HG03460 (cell line): ENCODE data around the gene RHOT2.
A peak's percentile ranks its signal among the peaks of the same experiment; 100 is the strongest.

Experiments used
- ATAC-seq: cut with Tn5 transposase; IDR thresholded peaks from one replicate; pipeline ENCODE4 v1.9.1; 2021; ENCODE audit not compliant: unreplicated experiment

Gene RHOT2

DNA sequence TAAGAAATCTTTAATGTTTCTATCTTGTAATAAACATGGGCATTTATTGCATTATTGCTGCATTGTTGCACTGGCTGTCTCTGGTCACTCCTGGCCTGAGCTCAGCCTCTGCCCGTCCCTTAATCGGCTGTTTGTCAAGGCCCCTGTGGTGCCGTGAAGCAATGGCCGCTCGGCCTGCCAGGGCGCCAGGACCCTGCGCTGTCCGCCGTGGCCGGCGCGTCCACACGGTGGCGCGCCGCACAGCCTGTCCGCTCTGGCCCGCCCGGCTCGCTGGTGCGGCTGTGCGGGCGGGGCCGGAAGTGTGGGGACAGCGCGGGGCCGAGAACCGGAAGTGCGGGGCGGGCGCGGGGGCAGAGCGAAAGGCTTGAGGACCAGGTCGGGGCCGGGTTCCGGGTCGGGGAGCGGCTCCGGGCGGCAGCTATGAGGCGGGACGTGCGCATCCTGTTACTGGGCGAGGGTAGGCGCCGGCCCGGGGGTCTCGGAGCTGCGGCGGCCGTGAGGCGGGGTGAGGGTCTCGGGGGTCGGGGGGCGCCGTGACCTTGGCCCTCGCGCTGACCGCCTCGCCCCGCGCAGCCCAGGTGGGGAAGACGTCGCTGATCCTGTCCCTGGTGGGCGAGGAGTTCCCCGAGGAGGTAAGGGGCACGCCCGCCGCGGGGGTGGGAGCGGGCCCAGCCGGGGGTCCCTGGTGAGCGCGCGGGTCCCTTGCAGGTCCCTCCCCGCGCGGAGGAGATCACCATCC, at the start of gene RHOT2:
TSS of gene RHOT2 (plus strand) at position 353 of the 739 bp plus-strand sequence. CDS start at position 421, 68 bp downstream.
- ATAC-seq = peak; percentile 83

DNA sequence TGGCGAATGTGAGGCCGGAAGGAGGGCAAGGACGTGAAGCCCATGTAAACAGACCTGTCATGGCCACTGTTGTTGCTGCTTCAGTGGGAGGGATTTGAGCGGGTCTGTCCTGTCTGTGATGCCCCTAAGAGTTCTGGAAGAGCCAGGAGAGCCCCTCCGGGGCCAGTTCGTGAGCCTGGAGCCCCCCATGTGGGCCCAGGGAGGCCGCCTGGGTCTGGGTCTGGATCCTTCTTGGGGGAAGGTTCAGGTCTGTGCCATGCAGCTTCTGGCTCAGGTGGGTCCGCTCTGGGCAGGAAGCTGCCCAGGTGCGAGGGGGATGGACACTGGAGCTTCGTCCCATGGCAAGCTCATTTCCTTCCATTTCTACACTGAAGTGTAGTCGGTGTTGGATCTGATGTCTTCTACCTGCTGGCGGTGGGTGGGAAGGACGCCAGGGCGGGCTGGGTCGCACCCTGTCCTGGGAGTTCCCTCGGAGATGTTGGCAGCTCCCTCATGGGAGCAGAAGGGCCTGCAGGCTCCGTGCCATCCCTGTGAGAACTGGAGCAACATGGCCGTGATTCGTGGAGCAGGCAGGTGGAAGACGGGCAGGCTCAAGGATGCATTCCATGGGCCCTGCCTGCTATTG, 48.3 kb upstream of the RHOT2 start:
- no peak for ATAC-seq

DNA sequence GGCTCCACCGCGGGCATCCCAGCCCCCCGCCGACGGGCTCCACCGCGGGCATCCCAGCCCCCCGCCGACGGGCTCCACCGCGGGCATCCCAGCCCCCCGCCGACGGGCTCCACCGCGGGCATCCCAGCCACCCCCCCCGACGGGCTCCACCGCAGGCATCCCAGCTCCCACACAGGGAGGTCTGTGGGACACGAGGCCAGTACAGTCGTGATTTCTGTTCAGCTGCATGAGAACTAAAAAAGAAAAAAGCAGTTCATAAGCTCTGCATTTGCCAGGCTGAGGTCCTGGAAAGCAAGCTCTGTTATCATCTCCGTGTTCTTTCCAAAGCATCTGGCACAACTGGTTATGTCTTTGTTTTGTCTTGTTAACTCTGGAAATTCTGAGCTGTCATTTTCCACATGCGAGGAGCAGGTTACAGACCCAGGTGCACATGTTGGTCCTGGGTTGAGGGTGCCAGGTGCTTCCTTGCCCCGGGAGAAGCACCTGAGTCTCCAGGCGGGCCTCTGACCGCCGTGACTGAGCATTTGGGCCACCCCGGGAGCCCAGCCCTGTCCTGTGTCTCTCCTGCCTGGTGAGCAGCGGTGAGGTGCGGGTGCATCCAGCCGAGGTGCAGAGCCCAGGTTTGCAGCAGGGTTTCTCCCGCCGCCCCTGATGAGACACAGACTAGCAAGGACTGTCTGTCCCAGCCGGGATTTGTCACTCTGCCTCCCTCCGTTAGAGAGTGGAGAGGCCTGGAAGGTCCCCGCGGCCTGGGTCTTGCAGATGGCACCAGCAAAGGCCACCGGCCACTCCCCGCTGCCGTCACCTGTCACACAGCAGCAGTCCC, 47.0 kb upstream of the RHOT2 start:
- ATAC-seq = no peak

DNA sequence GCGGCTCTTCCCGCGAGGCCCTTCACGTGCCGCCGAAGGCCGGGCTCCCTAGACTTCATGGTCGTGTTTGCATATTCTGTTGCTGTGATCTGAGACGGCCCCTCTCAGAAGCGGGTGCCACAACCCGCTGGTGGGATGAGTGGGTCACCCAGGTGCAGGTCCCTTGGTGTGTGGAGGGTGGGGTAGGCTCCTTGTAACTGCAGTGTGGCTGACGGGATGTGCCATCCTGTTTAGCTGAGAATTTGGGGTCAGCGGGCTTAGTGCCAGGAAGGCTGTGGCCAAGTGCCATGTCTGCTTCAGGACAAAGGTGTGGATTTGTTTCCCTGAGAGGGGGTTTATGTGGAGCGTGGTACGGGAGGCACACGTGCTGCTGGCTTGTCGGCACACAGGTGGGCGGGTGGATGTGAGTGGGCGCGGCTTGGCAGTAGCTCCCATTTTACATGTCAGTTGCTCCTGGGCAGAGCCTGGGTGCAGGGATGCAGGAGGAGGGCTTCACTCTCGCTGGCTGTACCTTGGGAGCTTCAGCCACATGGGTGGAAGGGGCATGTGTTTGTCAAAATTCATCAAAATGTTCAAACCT, 46.3 kb upstream of the RHOT2 start:
- ATAC-seq = no peak

DNA sequence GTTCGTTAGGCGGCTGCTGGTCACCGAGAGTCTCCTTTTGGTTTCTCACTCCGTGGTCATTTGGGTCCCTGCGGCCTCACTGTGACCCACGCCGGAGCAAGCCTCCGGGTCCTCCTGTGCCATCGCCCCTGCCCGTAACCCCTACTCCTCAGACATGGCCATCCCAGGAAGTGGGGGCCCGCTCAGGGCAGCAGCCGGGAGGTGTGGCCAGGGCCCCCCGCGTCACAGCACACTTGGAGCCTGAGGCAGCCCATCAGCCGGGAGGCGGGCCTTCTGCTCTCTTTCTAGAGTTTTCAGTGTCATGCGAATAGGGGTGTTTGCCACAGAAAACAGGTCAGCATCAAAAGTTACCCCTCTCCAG, 45.0 kb upstream of the RHOT2 start:
- no peak for ATAC-seq

DNA sequence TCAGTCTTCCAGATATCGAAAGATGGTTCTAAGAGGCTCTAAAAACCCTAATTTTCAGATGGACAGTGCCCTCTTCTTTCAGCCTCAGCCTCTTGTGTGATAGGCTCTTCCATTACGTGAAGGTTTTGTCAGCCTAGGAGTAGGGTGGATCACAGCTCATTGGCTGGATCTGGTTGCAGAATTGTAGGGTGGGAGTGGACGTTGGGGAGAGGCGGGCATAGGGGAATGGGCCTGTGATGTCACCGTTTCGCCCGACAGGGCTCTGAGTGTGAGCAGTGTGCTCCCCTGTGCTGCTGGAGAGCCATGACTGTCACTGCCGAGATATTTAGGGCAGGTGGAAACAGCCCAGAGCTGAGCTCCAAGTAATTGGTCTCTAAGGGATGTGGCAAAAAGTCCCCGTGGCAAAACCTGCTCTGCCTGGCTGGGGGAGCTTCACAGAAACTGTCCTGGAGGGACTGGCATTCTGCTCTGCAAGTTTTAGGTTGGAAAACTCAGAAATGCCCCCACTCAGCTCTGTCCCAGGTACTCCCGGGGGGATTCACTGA, 43.3 kb upstream of the RHOT2 start:
- no peak for ATAC-seq

DNA sequence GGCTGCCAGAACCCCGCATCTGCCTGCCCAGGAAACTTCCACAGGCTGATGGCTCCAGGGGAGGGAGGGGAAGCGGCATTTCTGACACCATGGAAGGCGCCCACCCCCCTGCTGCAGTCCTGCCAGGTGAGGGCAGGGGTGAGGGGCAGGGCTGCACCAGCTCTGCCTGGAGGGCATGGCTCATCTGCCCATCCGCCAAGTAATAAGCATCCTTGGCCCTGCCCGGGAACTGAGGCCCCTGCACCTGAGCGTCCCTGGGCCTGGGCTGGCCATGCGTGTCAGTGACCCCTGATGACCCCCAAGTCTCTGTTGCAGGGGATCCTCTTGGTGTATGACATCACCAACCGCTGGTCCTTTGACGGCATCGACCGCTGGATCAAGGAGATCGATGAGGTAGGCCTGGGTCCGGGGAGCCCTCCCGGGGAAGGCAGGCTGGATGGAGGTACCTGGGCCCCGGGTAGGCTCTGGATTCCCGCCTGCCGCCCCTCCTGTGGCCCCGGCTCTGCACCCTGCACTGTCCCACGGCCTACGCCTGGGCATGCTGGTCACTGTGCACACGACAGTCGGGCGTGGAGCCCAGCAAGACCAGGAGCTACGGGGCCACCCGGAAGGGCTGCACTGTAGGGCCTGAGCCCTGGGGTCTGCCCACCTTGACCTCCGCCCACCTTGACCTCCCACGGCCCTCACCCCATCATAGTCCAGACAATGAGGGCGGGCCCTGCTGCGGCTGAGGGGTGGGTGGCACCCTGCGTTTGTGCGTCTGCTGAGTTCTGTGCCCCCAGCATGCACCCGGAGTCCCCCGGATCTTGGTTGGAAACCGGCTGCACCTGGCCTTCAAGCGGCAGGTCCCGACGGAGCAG, 42.6 kb upstream of the RHOT2 start:
- ATAC-seq = no peak

DNA sequence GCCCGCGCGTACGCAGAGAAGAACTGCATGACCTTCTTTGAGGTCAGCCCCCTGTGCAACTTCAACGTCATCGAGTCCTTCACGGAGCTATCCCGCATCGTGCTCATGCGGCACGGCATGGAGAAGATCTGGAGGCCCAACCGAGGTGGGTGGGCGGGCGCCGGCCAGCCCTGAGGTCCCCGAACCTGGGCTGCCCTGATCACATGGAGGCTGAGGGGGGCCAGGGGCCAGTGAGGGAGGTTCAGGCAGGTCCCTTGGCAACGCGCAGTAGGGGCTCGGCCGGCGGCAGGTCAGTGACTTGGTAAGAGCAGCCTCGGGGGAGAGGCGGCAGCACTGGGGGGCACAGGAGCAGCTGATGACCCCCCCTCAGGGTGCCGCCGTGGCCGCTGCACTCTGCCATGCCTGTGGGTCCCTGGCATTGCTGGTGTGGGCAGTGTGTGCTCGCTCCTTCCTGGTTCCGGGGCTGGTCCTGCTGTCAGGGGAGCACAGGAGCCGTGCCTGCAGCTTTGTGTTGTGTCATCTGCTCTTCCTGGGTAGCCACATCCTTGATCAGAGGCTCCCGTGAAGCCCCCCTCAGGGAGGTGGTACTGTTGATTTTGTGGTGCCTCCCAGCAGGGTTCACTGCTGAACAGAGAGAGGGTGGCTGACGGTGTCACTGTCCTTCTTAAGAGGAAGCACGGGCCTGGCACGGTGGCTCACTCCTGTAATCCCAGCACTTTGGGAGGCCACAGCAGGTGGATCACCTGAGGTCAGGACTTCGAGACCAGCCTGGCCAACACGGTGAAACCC, 41.8 kb upstream of the RHOT2 start:
- ATAC-seq = no peak

DNA sequence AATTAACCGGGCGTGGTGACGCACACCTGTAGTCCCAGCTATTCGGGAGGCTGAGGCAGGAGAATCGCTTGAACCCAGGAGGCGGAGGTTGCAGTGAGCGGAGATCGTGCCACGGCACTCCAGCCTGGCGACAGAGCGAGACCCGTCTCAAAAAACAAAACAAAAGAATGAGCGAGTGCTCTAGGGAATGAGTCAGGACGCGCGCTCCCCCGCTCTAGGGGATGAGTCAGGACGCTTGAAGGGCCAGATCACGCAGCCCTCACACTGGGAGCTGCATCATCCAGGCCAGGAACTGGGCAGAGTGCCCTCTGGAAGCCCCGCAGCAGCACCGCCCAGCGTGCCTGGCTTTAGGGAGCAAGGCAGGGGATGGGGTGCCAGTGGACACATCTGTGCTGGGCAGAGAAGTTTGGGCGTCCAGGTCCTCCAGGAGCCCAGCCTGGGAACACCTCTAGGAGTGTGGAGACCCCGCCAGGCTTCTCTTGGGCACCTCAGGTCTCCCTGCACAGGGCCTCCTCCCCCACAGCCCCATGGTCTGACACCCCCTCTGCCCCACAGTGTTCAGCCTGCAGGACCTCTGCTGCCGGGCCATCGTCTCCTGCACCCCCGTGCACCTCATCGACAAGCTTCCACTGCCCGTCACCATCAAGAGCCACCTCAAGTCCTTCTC, 41.0 kb upstream of the RHOT2 start:
- ATAC-seq = no peak

DNA sequence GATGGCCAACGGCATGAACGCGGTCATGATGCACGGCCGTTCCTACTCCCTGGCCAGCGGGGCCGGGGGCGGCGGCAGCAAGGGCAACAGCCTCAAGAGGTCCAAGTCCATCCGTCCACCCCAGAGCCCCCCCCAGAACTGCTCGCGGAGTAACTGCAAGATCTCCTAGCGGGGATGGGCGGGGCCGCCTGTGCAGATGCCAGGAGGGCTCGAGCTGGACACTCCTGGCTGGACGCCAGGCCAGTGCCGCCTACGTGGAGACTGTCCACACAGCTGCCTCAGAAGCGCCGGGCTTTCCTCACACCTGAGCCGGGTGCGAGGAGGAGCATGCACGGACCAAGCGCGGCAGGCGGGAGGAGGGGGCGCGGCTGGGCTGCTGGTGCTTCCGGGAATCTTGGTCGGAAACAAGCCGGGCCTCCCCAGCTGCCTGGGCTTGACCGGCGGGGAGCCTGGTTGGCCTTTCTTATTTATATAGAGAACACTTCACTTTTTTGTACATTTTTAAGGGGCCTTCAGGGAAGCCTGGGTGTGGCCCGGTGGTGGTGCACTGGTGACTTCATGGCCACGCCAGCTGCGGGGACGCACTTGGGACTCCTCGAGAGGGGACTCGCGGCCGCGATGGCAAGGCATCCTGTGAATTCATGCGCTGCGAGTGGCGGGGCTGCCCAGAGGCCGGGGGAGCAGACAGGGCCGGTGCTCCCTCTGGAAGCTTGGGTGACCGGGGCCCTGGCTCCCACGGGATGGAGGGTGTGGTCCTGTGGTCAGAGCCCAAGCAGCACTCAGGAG, 40.3 kb upstream of the RHOT2 start:
- ATAC-seq = no peak

DNA sequence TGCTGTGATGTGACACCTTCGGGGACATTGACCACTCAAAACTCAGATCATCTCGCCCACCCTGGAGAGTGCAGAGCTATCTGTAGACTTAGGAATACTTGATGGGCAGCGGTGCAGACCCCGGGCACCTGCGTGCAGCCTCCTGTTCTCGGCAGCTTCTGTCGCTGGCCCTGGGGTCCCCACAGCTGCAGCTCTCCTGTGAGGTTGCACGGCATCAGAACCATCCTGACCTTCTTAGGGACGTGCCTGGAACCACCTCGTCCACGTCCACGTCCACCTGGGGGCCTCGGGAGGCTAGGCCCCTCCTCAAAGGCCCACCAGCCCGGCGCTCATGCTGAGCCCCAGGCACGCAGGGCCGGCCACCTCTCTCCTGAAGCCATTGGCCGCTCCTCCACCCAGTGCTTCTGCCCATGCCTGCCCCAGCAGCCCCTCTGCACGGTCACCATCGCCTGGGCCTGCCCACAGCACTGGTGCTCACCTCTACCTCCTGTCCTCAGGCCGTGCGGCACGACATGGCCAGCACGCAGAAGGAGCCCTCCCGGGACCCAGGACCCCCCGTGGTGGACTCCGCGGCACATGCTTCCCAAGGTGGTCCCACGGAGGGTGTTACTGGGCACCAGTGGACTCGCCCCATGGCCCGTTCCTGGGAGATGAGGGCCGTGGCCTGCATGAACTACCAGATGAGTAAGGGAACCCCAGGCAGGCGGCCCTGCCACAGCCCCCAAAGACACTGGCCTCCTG, 39.4 kb upstream of the RHOT2 start:
- ATAC-seq = no peak

DNA sequence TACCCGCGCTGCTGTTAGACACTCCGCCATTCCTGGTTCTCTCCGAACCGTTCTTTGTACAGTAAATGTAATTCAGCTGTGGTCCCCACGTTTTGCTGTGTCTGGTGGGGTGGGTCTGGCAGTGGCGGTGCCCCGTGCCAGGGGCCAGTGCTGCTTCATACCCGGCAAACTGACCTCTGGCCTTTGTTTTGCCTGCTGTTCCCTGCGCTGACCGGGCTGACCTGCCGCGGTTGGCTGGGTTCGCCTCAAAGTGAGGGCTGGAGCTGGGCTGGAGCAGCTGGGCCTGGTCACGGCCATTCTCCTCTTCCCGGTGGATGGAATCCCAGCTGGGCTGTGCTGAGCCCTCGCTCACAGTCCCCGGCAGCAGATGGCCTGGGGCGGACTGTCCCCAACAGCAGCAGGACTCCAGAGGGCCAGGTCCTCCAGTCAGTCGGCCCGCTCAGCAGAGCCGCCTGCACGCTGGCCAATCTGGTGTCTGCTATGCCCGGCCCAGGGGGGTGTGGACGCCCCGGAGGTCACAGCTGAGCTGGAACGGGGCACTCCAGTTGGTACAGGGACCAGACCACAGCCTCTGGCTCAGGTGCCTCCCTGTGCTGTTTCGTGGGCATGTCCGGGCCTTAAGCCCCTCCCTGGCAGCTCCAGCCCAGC, 38.6 kb upstream of the RHOT2 start:
- ATAC-seq = no peak

DNA sequence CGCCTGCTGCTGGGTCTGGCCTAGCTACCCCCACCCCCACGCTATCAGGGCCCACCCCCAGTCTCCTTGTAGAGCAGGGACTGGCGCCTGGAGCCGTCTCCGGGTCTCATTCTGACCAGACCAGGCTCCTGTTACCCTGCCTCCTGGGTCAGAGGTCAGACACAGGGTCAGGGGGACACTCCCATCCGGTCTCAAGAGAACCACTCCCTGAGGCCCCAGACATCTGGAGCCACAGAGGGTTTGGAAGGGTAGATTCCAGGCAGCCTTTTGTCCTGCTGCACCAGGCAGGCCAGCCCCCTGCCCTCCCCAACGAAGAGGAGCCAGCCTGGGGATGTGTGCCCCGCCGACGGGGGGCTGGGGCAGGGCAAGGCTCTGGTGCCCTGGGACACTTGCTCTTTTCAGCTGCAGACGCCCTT, 38.1 kb upstream of the RHOT2 start:
- ATAC-seq = no peak

DNA sequence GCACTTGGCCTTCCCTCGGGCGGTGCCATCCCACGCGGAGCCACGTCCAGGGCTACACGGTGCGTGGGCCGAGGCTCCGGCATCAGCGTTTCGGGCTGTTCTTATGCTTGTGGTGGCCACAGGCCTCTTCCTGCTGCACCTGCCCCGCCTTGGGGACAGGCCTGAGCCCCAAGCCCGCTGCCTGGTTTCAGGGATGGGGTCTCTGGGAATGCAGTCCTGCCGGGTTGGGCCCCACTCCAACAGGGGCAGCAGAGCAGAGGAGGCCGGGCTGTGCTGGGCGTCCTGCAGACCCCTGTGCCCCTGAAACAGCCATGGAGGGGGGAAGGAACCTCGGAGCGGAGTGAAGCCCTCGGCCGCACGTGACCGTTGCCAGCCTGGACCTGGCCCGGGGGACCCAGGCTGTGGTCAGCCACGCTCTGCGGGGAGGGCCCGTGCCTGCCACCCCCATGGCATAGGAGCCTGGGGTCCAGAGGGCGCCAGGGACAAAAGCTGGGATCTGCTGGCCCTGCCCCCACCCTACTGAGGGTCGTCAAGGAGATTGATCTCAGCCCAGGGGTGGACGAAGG, 37.6 kb upstream of the RHOT2 start:
- ATAC-seq = no peak

DNA sequence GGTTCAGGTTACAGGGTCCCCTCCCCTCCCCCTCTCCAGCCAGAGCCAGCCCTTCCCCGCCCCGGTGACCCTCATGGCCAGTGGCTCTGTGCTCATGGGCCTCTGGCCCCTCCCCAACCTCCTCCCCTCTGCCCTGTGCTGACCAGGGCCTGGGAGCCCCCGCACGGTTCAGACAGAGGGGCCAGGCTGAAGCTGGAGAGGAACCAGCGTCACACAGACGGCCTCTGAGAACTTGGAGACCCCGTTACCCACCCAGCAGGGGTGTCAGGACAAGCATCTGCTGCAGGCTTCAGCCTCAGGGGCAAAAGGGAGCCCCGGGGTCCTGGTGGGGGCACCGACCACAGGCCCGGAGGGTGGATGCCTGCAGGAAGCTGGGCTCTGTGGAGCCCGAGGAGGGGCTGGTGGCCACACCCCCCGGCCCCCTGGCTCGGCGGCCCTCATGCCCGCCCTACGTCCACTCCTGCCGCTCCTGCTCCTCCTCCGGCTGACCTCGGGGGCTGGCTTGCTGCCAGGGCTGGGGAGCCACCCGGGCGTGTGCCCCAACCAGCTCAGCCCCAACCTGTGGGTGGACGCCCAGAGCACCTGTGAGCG, 37.0 kb upstream of the RHOT2 start, which contains the start of gene WFIKKN1:
TSS of gene WFIKKN1 (plus strand) at position 171 of the 591 bp plus-strand sequence. CDS start at position 440, 269 bp downstream.
- ATAC-seq = no peak

DNA sequence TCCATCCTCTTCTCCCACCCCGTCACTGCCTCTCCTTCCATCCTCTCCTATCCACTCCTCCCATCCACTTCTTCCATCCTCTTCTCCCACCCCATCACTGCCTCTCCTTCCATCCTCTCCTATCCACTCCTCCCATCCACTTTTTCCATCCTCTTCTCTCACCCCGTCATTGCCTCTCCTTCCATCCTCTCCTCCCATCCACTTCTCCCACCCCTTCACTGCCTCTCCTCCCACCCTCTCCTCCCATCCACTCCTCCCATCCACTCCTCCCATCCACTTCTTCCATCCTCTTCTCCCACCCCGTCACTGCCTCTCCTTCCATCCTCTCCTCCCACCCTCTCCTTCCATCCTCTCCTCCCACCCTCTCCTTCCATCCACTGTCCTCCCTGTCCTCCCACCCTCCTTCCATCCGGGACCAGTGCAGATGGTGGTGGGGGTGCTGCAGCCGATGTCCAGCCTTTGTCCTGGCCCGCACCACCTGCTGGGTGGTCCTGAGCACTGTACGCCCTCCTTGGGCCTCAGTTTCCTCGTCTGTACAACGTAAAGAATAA, 36.0 kb upstream of the RHOT2 start:
- ATAC-seq = no peak
